SK-N-SH (cell line): ENCODE measurements around the gene LAPTM5. TPM values are rescaled to one million over a fixed set of nuclear protein-coding genes. Genes with fewer than 3 reads are reported as not detected.

ENCODE experiments used
- CTCF ChIA-PET: fragments of 300-600, 350-600 bp; formaldehyde crosslinking; extraction: SDS; loops from one replicate; lab custom pipeline; 2021; lab: Yijun Ruan, JAX
- POLR2A ChIA-PET: fragments of 350-600 bp; sonication (Branson Sonifier 250); formaldehyde crosslinking; extraction: SDS; loops from one replicate; lab custom pipeline; 2020; ENCODE audit warnings: antibody characterized with exemption, inconsistent platforms; lab: Yijun Ruan, JAX
- DNase-seq: peaks from one replicate; pipeline ENCODE4 v3.0.0; 2012
- H2AFZ ChIP-seq: fragments of 200-600 bp; sonication (generic); 2 replicates; pipeline ENCODE4 v1.8.1; 2016; ENCODE audit warnings: antibody characterized with exemption, mild to moderate bottlenecking, low read depth
- H3F3A ChIP-seq: fragments of 200-600 bp; sonication (generic); replicated peaks from 2 replicates; pipeline ENCODE3; 2016; ENCODE audit warnings: antibody characterized with exemption, mild to moderate bottlenecking; ENCODE audit not compliant: insufficient read depth
- H3K27ac ChIP-seq, 2 experiments: fragments of 200-500 bp in 1 of 2; fragments of 200-600 bp in 1 of 2; sonication (Bioruptor generic) in 1 of 2; sonication (generic), shearing (Covaris generic) in 1 of 2; 2 replicates each; pipeline versions ENCODE4 v1.5.1 to v1.6.1; 2014 to 2016; ENCODE audit warnings: low read depth in 2 of 2, inconsistent platforms in 1 of 2, low read length in 1 of 2, mild to moderate bottlenecking in 1 of 2, mixed read lengths in 1 of 2
- H3K27me3 ChIP-seq: fragments of 200-600 bp; sonication (generic), shearing (Covaris generic); 2 replicates; pipeline ENCODE4 v1.6.1; 2016; ENCODE audit warnings: mixed run types; ENCODE audit not compliant: insufficient read depth
- H3K36me3 ChIP-seq, 2 experiments: fragments of 200-500 bp in 1 of 2; fragments of 200-600 bp in 1 of 2; sonication (Bioruptor generic) in 1 of 2; sonication (generic) in 1 of 2; replicated peaks in 1 of 2; 2 replicates each; pipeline versions ENCODE3 to v1.5.1; 2014 to 2016; ENCODE audit warnings: low read length in 1 of 2, mild to moderate bottlenecking in 1 of 2; ENCODE audit not compliant: insufficient read depth in 2 of 2, control insufficient read depth in 1 of 2
- H3K4me1 ChIP-seq, 2 experiments: fragments of 200-500 bp in 1 of 2; fragments of 200-600 bp in 1 of 2; sonication (Bioruptor generic) in 1 of 2; sonication (generic), shearing (Covaris generic) in 1 of 2; 2 replicates each; pipeline versions ENCODE4 v1.5.1 to v1.6.1; 2014 to 2016; ENCODE audit warnings: low read depth in 1 of 2, low read length in 1 of 2, mixed run types in 1 of 2; ENCODE audit not compliant: insufficient read depth in 2 of 2, control insufficient read depth in 1 of 2
- H3K4me2 ChIP-seq: fragments of 200-600 bp; sonication (generic), shearing (Covaris generic); 2 replicates; pipeline ENCODE4 v1.6.1; 2017; ENCODE audit warnings: mixed run types
- H3K4me3 ChIP-seq, 2 experiments: fragments of 200-500 bp in 1 of 2; fragments of 200-600 bp in 1 of 2; sonication (Bioruptor generic) in 1 of 2; sonication (generic), shearing (Covaris generic) in 1 of 2; 2 replicates each; pipeline versions ENCODE4 v1.5.1 to v1.8.1; 2014 to 2016; ENCODE audit warnings: low read depth in 2 of 2, inconsistent platforms in 1 of 2, low read length in 1 of 2, mild to moderate bottlenecking in 1 of 2, mixed read lengths in 1 of 2, moderate library complexity in 1 of 2
- H3K79me2 ChIP-seq: fragments of 200-600 bp; sonication (generic); 2 replicates; pipeline ENCODE4 v1.8.1; 2017; ENCODE audit warnings: mild to moderate bottlenecking; ENCODE audit not compliant: insufficient read depth
- H3K9ac ChIP-seq: fragments of 200-600 bp; sonication (generic); 2 replicates; pipeline ENCODE4 v1.6.1; 2017; ENCODE audit warnings: mixed run types
- H3K9me2 ChIP-seq: fragments of 200-600 bp; sonication (generic); 2 replicates; pipeline ENCODE4 v1.6.1; 2017; ENCODE audit warnings: mixed run types
- H3K9me3 ChIP-seq: fragments of 200-600 bp; sonication (generic); 2 replicates; pipeline ENCODE4 v1.6.1; 2017; ENCODE audit warnings: mixed run types, mild to moderate bottlenecking, moderate library complexity
- H4K20me1 ChIP-seq: fragments of 200-600 bp; sonication (generic); 2 replicates; pipeline ENCODE4 v1.6.1; 2017; ENCODE audit warnings: mild to moderate bottlenecking, mixed run types; ENCODE audit not compliant: insufficient read depth
- ELF1 ChIP-seq: IDR thresholded peaks from 2 replicates; pipeline ENCODE4 v1.4.0; 2012
- FOXJ3 ChIP-seq: sonication (generic); formaldehyde crosslinking; IDR thresholded peaks from 2 replicates; pipeline ENCODE4 v1.5.1; 2020; ENCODE audit warnings: mild to moderate bottlenecking, missing genetic modification reagents
- GABPA ChIP-seq: IDR thresholded peaks from 2 replicates; pipeline ENCODE4 v1.4.0; 2012; ENCODE audit warnings: low read depth, mild to moderate bottlenecking
- GATA2 ChIP-seq: sonication (generic); formaldehyde crosslinking; IDR thresholded peaks from 2 replicates; pipeline ENCODE4 v1.5.0; 2020; ENCODE audit warnings: mild to moderate bottlenecking, missing genetic modification reagents
- JUND ChIP-seq: IDR thresholded peaks from 2 replicates; pipeline ENCODE4 v1.4.0; 2012
- MEF2A ChIP-seq: IDR thresholded peaks from 2 replicates; pipeline ENCODE4 v1.4.0; 2012; ENCODE audit warnings: low read depth, borderline replicate concordance
- NRF1 ChIP-seq: IDR thresholded peaks from 2 replicates; pipeline ENCODE4 v1.6.1; 2012; ENCODE audit warnings: low read depth, mild to moderate bottlenecking, low read length
- RFX5 ChIP-seq: IDR thresholded peaks from 2 replicates; pipeline ENCODE4 v1.6.1; 2012; ENCODE audit warnings: mild to moderate bottlenecking, improper control_type of control experiment, low read length
- RXRA ChIP-seq: IDR thresholded peaks from 2 replicates; pipeline ENCODE4 v1.4.0; 2012; ENCODE audit warnings: low read depth, mild to moderate bottlenecking, borderline replicate concordance
- SIN3A ChIP-seq: IDR thresholded peaks from 2 replicates; pipeline ENCODE4 v1.6.1; 2012; ENCODE audit warnings: low read depth, mild to moderate bottlenecking, low read length, moderate library complexity, borderline replicate concordance
- TCF12 ChIP-seq: IDR thresholded peaks from 2 replicates; pipeline ENCODE4 v1.4.0; 2012
- TEAD4 ChIP-seq: IDR thresholded peaks from 2 replicates; pipeline ENCODE4 v1.4.0; 2012; ENCODE audit warnings: mild to moderate bottlenecking, borderline replicate concordance; ENCODE audit not compliant: insufficient read depth
- YY1 ChIP-seq: IDR thresholded peaks from 2 replicates; pipeline ENCODE4 v1.4.0; 2012; ENCODE audit warnings: low read depth, mild to moderate bottlenecking
- WGBS: methylation state at CpG from one replicate; pipeline ENCODE4 v1.1.6; 2017; ENCODE audit warnings: low lambda C conversion rate; 5-methylcytosine and 5-hydroxymethylcytosine counted together
- polyA plus RNA-seq, 3 experiments: library from polyadenylated mRNA; depleted of rRNA; stranded (reverse); fragments of >200 nt; gene quantifications; 2 replicates each; pipeline ENCODE4 v1.2.3, GENCODE V29; 2012
- TF ChIP-seq, protein P1 (sequence below): fragments of 200-600 bp; sonication (generic); IDR thresholded peaks from 2 replicates; pipeline ENCODE4 v1.6.1; 2017; ENCODE audit warnings: antibody characterized with exemption, mild to moderate bottlenecking, moderate library complexity
- TF ChIP-seq, protein P2 (sequence below): IDR thresholded peaks from 2 replicates; pipeline ENCODE4; 2012
- TF ChIP-seq, protein P3 (sequence below): fragments of 150-350 bp; IDR thresholded peaks from 2 replicates; pipeline ENCODE4 v1.6.1; 2017; ENCODE audit warnings: antibody characterized with exemption, low read length, low read depth, borderline replicate concordance
- TF ChIP-seq, protein P4 (sequence below): IDR thresholded peaks from 2 replicates; pipeline ENCODE4 v1.4.0; 2012; ENCODE audit warnings: low read depth, borderline replicate concordance
- TF ChIP-seq, protein P5 (sequence below): IDR thresholded peaks from 2 replicates; pipeline ENCODE4 v1.4.0; 2012; ENCODE audit warnings: low read depth, borderline replicate concordance
- TF ChIP-seq, protein P6 (sequence below): fragments of 150-350 bp; IDR thresholded peaks from 2 replicates; pipeline ENCODE4 v1.6.1; 2016; ENCODE audit warnings: mild to moderate bottlenecking, low read depth, low read length
- TF ChIP-seq, protein P7 (sequence below): IDR thresholded peaks from 2 replicates; pipeline ENCODE4 v1.6.1; 2012; ENCODE audit warnings: mild to moderate bottlenecking, low read depth, low read length, moderate library complexity

The LAPTM5 gene
- polyA plus RNA-seq, 1 of the 3 experiments (the other 2 are of a cell fraction), result 1.1 TPM

DNA sequence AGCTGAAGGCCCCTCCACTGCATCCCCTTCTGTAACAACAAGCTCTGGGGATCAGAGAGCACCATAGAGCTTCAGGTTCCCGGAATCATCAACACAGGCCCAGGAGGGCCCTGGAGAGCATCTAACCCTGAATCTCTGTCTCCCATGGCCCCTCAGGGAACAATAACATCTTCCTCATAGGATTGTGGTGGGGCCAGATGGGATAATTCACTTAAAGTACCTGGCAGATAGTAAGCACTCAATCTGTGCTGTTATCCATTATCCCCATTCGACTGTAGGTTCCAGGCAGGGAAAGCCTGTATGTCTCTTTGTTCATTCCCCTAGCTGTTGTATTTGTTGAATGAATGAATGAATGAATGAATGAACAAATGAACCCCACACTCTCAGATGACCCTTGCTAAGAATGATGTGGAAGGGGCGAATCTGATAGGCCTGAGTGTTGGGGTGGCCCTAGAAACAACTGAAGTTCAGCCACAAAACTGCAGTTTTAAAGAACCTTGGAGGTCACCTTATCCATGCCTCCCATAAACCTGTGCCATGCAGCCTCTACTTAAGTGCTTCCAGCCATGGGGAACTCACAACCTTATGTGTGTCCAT, 14.5 kb downstream of the LAPTM5 start:
- Histone ChIP-seq H3K27me3 (no peaks in the 10 kb centered on the region), H4K20me1 (no peaks in the 10 kb centered on the region), H2AFZ (no peak overlapping the region), H3K9me3 (no peaks in the 10 kb centered on the region), H3K4me1 (peaks cover 0 to 6% of the 10 kb centered on the region in 2 experiments; a peak in 1 of 4 replicates), H3K27ac (no peak overlapping the region), H3F3A (no peaks in the 10 kb centered on the region), H3K9me2 (no peaks in the 10 kb centered on the region), H3K4me2 (no peak overlapping the region), H3K36me3 (no peaks in the 10 kb centered on the region), H3K79me2 (no peaks in the 10 kb centered on the region), H3K4me3 (no peak overlapping the region), H3K9ac (no peak overlapping the region)
- WGBS, result 64% methylated on average over 3 of the region's 3 CpGs
- DNase-seq, result no peak
- POLR2A ChIA-PET, result no interaction called here
- CTCF ChIA-PET, result interaction anchor here (0.7 to 1.8 kb wide), 4 partner anchors 24 to 40 kb away, joined by 3 to 9 read pairs (median 6); no protein-coding TSS in a partner anchor
- TF ChIP-seq JUND (no peak), SIN3A (no peak), FOXJ3 (no peak), GABPA (no peak), RFX5 (no peak), ELF1 (no peak), GATA2 (CRISPR knock-in tag) (no peak), TCF12 (no peak), MEF2A (no peak), NRF1 (no peak), RXRA (no peak), TEAD4 (no peak), YY1 (no peak)
- TF ChIP-seq, protein P1, sequence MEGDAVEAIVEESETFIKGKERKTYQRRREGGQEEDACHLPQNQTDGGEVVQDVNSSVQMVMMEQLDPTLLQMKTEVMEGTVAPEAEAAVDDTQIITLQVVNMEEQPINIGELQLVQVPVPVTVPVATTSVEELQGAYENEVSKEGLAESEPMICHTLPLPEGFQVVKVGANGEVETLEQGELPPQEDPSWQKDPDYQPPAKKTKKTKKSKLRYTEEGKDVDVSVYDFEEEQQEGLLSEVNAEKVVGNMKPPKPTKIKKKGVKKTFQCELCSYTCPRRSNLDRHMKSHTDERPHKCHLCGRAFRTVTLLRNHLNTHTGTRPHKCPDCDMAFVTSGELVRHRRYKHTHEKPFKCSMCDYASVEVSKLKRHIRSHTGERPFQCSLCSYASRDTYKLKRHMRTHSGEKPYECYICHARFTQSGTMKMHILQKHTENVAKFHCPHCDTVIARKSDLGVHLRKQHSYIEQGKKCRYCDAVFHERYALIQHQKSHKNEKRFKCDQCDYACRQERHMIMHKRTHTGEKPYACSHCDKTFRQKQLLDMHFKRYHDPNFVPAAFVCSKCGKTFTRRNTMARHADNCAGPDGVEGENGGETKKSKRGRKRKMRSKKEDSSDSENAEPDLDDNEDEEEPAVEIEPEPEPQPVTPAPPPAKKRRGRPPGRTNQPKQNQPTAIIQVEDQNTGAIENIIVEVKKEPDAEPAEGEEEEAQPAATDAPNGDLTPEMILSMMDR, result no peak
- TF ChIP-seq, protein P2, sequence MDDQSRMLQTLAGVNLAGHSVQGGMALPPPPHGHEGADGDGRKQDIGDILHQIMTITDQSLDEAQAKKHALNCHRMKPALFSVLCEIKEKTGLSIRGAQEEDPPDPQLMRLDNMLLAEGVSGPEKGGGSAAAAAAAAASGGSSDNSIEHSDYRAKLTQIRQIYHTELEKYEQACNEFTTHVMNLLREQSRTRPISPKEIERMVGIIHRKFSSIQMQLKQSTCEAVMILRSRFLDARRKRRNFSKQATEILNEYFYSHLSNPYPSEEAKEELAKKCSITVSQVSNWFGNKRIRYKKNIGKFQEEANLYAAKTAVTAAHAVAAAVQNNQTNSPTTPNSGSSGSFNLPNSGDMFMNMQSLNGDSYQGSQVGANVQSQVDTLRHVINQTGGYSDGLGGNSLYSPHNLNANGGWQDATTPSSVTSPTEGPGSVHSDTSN, result no peak
- TF ChIP-seq, protein P3, sequence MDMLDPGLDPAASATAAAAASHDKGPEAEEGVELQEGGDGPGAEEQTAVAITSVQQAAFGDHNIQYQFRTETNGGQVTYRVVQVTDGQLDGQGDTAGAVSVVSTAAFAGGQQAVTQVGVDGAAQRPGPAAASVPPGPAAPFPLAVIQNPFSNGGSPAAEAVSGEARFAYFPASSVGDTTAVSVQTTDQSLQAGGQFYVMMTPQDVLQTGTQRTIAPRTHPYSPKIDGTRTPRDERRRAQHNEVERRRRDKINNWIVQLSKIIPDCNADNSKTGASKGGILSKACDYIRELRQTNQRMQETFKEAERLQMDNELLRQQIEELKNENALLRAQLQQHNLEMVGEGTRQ, result no peak
- TF ChIP-seq, protein P4, sequence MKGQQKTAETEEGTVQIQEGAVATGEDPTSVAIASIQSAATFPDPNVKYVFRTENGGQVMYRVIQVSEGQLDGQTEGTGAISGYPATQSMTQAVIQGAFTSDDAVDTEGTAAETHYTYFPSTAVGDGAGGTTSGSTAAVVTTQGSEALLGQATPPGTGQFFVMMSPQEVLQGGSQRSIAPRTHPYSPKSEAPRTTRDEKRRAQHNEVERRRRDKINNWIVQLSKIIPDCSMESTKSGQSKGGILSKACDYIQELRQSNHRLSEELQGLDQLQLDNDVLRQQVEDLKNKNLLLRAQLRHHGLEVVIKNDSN, result no peak
- TF ChIP-seq, protein P5, sequence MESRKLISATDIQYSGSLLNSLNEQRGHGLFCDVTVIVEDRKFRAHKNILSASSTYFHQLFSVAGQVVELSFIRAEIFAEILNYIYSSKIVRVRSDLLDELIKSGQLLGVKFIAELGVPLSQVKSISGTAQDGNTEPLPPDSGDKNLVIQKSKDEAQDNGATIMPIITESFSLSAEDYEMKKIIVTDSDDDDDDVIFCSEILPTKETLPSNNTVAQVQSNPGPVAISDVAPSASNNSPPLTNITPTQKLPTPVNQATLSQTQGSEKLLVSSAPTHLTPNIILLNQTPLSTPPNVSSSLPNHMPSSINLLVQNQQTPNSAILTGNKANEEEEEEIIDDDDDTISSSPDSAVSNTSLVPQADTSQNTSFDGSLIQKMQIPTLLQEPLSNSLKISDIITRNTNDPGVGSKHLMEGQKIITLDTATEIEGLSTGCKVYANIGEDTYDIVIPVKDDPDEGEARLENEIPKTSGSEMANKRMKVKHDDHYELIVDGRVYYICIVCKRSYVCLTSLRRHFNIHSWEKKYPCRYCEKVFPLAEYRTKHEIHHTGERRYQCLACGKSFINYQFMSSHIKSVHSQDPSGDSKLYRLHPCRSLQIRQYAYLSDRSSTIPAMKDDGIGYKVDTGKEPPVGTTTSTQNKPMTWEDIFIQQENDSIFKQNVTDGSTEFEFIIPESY, result no peak
- TF ChIP-seq, protein P6, sequence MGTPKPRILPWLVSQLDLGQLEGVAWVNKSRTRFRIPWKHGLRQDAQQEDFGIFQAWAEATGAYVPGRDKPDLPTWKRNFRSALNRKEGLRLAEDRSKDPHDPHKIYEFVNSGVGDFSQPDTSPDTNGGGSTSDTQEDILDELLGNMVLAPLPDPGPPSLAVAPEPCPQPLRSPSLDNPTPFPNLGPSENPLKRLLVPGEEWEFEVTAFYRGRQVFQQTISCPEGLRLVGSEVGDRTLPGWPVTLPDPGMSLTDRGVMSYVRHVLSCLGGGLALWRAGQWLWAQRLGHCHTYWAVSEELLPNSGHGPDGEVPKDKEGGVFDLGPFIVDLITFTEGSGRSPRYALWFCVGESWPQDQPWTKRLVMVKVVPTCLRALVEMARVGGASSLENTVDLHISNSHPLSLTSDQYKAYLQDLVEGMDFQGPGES, result no peak
- TF ChIP-seq, protein P7, sequence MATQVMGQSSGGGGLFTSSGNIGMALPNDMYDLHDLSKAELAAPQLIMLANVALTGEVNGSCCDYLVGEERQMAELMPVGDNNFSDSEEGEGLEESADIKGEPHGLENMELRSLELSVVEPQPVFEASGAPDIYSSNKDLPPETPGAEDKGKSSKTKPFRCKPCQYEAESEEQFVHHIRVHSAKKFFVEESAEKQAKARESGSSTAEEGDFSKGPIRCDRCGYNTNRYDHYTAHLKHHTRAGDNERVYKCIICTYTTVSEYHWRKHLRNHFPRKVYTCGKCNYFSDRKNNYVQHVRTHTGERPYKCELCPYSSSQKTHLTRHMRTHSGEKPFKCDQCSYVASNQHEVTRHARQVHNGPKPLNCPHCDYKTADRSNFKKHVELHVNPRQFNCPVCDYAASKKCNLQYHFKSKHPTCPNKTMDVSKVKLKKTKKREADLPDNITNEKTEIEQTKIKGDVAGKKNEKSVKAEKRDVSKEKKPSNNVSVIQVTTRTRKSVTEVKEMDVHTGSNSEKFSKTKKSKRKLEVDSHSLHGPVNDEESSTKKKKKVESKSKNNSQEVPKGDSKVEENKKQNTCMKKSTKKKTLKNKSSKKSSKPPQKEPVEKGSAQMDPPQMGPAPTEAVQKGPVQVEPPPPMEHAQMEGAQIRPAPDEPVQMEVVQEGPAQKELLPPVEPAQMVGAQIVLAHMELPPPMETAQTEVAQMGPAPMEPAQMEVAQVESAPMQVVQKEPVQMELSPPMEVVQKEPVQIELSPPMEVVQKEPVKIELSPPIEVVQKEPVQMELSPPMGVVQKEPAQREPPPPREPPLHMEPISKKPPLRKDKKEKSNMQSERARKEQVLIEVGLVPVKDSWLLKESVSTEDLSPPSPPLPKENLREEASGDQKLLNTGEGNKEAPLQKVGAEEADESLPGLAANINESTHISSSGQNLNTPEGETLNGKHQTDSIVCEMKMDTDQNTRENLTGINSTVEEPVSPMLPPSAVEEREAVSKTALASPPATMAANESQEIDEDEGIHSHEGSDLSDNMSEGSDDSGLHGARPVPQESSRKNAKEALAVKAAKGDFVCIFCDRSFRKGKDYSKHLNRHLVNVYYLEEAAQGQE, result no peak
